GM23338 (cell line): ENCODE results near the gene GTPBP1. TPM values are rescaled to one million over a fixed set of nuclear protein-coding genes. Genes with fewer than 3 reads are reported as not detected.

Experiments
- ATAC-seq: fragments of 200-7000 bp; cut with Tn5 transposase; 3 replicates; pipeline ENCODE4 v1.9.1; 2020
- DNase-seq: peaks from one replicate; pipeline ENCODE4 v3.0.0-alpha.2; 2015; ENCODE audit warnings: low spot score
- H2AFZ ChIP-seq: fragments of 200-600 bp; sonication (generic); 2 replicates; pipeline ENCODE4 v1.8.0; 2016; ENCODE audit warnings: antibody characterized with exemption, mild to moderate bottlenecking, moderate library complexity
- H3F3A ChIP-seq: fragments of 200-600 bp; sonication (generic); replicated peaks from 2 replicates; pipeline ENCODE4 v1.8.0; 2017; ENCODE audit warnings: antibody characterized with exemption, mixed run types, low read depth
- H3K27ac ChIP-seq: fragments of 200-600 bp; sonication (generic); 2 replicates; pipeline ENCODE4 v1.6.1; 2016; ENCODE audit warnings: low read depth
- H3K27me3 ChIP-seq: fragments of 200-600 bp; sonication (generic); 2 replicates; pipeline ENCODE4 v1.8.0; 2016; ENCODE audit warnings: mild to moderate bottlenecking, mixed run types, moderate library complexity; ENCODE audit not compliant: insufficient read depth
- H3K36me3 ChIP-seq: fragments of 200-600 bp; sonication (generic); 2 replicates; pipeline ENCODE4 v1.8.0; 2016; ENCODE audit warnings: mild to moderate bottlenecking; ENCODE audit not compliant: insufficient read depth
- H3K4me1 ChIP-seq: fragments of 200-600 bp; sonication (generic); 2 replicates; pipeline ENCODE4 v1.8.0; 2016; ENCODE audit warnings: mild to moderate bottlenecking, moderate library complexity; ENCODE audit not compliant: insufficient read depth
- H3K4me2 ChIP-seq: fragments of 200-600 bp; sonication (generic); 2 replicates; pipeline ENCODE4 v1.7.1; 2017; ENCODE audit warnings: mixed run types
- H3K4me3 ChIP-seq: fragments of 200-600 bp; sonication (generic); 2 replicates; pipeline ENCODE4 v1.6.1; 2016; ENCODE audit warnings: mixed run types
- H3K79me2 ChIP-seq: fragments of 200-600 bp; sonication (generic); replicated peaks from 2 replicates; pipeline ENCODE4 v1.8.0; 2017; ENCODE audit warnings: mild to moderate bottlenecking; ENCODE audit not compliant: insufficient read depth
- H3K9me2 ChIP-seq: fragments of 200-600 bp; sonication (generic); 2 replicates; pipeline ENCODE4 v1.8.0; 2017; ENCODE audit not compliant: insufficient read depth
- H4K20me1 ChIP-seq: fragments of 200-600 bp; sonication (generic); replicated peaks from 2 replicates; pipeline ENCODE4 v1.8.0; 2017; ENCODE audit warnings: mild to moderate bottlenecking; ENCODE audit not compliant: insufficient read depth
- H3K27ac Mint-ChIP-seq: 2 replicates; pipeline ENCODE4 v1.8.0; 2020; ENCODE audit warnings: inconsistent platforms, mild to moderate bottlenecking, moderate library complexity, mixed read lengths
- H3K27me3 Mint-ChIP-seq: 3 replicates; pipeline ENCODE4 v1.8.0; 2022; ENCODE audit warnings: low read depth, mild to moderate bottlenecking, moderate library complexity, mixed read lengths, inconsistent platforms; ENCODE audit not compliant: insufficient read depth, poor library complexity
- H3K36me3 Mint-ChIP-seq: 3 replicates; pipeline ENCODE4 v1.8.0; 2021; ENCODE audit warnings: low read depth, mild to moderate bottlenecking, inconsistent platforms, moderate library complexity, mixed read lengths
- H3K4me1 Mint-ChIP-seq: 3 replicates; pipeline ENCODE4 v1.8.0; 2020; ENCODE audit warnings: mild to moderate bottlenecking, inconsistent platforms, mixed read lengths
- H3K4me3 Mint-ChIP-seq: 3 replicates; pipeline ENCODE4 v1.8.0; 2021; ENCODE audit warnings: moderate library complexity, mild to moderate bottlenecking, inconsistent platforms, mixed read lengths
- H3K9me3 Mint-ChIP-seq: 3 replicates; pipeline ENCODE4 v1.8.0; 2020; ENCODE audit warnings: moderate library complexity, mild to moderate bottlenecking, inconsistent platforms, mixed read lengths
- CREB1 ChIP-seq: fragments of 250-450 bp; sonication (Bioruptor Pico); IDR thresholded peaks from 2 replicates; pipeline ENCODE4 v1.5.0; 2020; ENCODE audit warnings: low read depth, mild to moderate bottlenecking, moderate library complexity
- EZH2 ChIP-seq: fragments of 200-600 bp; sonication (generic); IDR thresholded peaks from one replicate; pipeline ENCODE4 v1.8.0; 2017; ENCODE audit warnings: antibody characterized with exemption, mild to moderate bottlenecking, low read depth; ENCODE audit not compliant: unreplicated experiment
- EZH2phosphoT487 ChIP-seq: fragments of 200-600 bp; sonication (generic); IDR thresholded peaks from one replicate; pipeline ENCODE4 v1.8.1; 2018; ENCODE audit warnings: antibody characterized with exemption; ENCODE audit not compliant: unreplicated experiment
- NANOG ChIP-seq: IDR thresholded peaks from 2 replicates; pipeline ENCODE4 v1.6.1; 2016; ENCODE audit warnings: antibody characterized with exemption, borderline replicate concordance
- POLR2AphosphoS5 ChIP-seq: IDR thresholded peaks from 2 replicates; pipeline ENCODE4 v1.6.1; 2016; ENCODE audit warnings: antibody characterized with exemption, low read depth
- STAT1 ChIP-seq: IDR thresholded peaks from one replicate; pipeline ENCODE4 v1.6.1; 2016; ENCODE audit warnings: antibody characterized with exemption; ENCODE audit not compliant: unreplicated experiment
- ZNF331 ChIP-seq: fragments of 250-450 bp; sonication (Bioruptor Pico); IDR thresholded peaks from 2 replicates; pipeline ENCODE4 v1.5.0; 2020; ENCODE audit warnings: low read depth, mild to moderate bottlenecking, moderate library complexity
- polyA plus RNA-seq: library from polyadenylated mRNA; unstranded; fragments of >200 nt; fragmentation: Nextera tagmentation; extraction: Ambion mirVana; gene quantifications from 2 replicates; pipeline ENCODE4 v1.2.1, GENCODE V29; 2016
- total RNA-seq: library from RNA; depleted of rRNA; stranded (reverse); fragments of >200 nt; shearing (Covaris generic); gene quantifications from 2 replicates; pipeline ENCODE4 v1.2.3, GENCODE V29; 2014
- TF ChIP-seq, protein P1 (sequence below): IDR thresholded peaks from 2 replicates; pipeline ENCODE4 v1.6.1; 2016; ENCODE audit warnings: antibody characterized with exemption
- TF ChIP-seq, protein P2 (sequence below), 2 experiments: fragments of 200-600 bp in 1 of 2; sonication (generic) in 1 of 2; conservative IDR thresholded peaks; 2 replicates each; pipeline versions ENCODE4 v1.5.1 to v1.6.1; 2016 to 2017; ENCODE audit warnings: antibody characterized with exemption in 2 of 2, low read depth in 2 of 2, mild to moderate bottlenecking in 2 of 2, moderate library complexity in 1 of 2
- TF ChIP-seq, protein P3 (sequence below): fragments of 250-450 bp; sonication (Bioruptor Pico); IDR thresholded peaks from 2 replicates; pipeline ENCODE4 v1.5.0; 2020; ENCODE audit warnings: mild to moderate bottlenecking, moderate library complexity

Gene GTPBP1
- total and polyA plus RNA-seq, 2 experiments from 2014 or later: 27.2 to 88.4 TPM

DNA sequence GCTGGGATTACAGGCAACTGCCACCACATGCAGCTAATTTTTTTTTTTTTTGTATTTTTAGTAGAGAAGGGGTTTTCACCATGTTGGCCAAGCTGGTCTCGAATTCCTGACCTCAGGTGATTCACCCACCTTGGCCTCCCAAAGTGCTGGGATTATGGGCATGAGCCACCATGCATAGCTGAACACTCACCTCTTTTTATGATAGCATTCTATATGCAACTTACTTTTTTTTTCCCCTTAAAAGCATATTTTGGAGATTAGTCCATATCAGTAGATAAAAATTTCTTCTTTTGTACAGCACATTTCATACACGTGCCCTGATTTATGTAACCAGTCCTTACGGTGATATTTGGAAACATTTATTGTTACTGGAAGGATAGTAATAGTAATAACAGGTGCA lies 14.6 kb downstream of the GTPBP1 start (continued):
- no peak for TF ChIP-seq POLR2AphosphoS5
- TF ChIP-seq NANOG: no peak
- no peak for TF ChIP-seq STAT1
- TF ChIP-seq EZH2: no peak

DNA sequence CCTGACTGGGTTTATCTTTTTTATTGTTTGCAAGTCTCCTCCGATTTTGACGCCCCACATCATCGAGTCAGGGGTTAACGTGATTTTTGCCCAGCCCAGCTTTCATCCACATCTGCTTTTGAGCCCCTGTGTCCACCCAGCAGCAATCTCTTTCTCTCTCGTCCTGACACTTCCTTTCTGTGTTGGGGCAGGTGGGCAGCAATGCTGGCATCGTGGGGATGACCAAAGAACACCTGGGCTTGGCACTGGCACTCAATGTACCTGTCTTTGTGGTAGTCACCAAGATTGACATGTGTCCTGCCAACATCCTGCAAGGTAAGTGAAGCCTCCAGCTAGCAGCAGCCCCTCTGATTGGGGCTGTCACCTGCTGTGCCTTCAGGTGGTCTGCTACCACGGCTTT lies 15.8 kb downstream of the GTPBP1 start:
- no peak for DNase-seq
- H3K79me2 ChIP-seq: no peaks in the 10 kb centered on the region; the same call in none of the 2 replicates
- H4K20me1 ChIP-seq: peaks cover 17% of the 10 kb centered on the region; the same call in 1 of the 2 replicates
- H3K9me2 ChIP-seq: no peaks in the 10 kb centered on the region
- Mint-ChIP-seq H3K27ac (no peak overlapping the region), H3K27me3 (peaks cover 8% of the 10 kb centered on the region), H3K4me1 (peaks cover 4% of the 10 kb centered on the region; the same call in 1 of the 3 replicates), H3K36me3 (peaks cover 77% of the 10 kb centered on the region), H3K9me3 (no peaks in the 10 kb centered on the region), H3K4me3 (no peak overlapping the region)
- H3K36me3 ChIP-seq: peaks cover 49% of the 10 kb centered on the region
- no peak overlapping the region for H2AFZ ChIP-seq
- H3K4me1 ChIP-seq: no peaks in the 10 kb centered on the region
- no peak overlapping the region for H3K27ac ChIP-seq
- H3K4me2 ChIP-seq: no peak overlapping the region
- no peaks in the 10 kb centered on the region for H3K27me3 ChIP-seq
- TF ChIP-seq, protein P1, sequence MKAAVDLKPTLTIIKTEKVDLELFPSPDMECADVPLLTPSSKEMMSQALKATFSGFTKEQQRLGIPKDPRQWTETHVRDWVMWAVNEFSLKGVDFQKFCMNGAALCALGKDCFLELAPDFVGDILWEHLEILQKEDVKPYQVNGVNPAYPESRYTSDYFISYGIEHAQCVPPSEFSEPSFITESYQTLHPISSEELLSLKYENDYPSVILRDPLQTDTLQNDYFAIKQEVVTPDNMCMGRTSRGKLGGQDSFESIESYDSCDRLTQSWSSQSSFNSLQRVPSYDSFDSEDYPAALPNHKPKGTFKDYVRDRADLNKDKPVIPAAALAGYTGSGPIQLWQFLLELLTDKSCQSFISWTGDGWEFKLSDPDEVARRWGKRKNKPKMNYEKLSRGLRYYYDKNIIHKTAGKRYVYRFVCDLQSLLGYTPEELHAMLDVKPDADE: no peak
- TF ChIP-seq, protein P2, sequence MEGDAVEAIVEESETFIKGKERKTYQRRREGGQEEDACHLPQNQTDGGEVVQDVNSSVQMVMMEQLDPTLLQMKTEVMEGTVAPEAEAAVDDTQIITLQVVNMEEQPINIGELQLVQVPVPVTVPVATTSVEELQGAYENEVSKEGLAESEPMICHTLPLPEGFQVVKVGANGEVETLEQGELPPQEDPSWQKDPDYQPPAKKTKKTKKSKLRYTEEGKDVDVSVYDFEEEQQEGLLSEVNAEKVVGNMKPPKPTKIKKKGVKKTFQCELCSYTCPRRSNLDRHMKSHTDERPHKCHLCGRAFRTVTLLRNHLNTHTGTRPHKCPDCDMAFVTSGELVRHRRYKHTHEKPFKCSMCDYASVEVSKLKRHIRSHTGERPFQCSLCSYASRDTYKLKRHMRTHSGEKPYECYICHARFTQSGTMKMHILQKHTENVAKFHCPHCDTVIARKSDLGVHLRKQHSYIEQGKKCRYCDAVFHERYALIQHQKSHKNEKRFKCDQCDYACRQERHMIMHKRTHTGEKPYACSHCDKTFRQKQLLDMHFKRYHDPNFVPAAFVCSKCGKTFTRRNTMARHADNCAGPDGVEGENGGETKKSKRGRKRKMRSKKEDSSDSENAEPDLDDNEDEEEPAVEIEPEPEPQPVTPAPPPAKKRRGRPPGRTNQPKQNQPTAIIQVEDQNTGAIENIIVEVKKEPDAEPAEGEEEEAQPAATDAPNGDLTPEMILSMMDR (conservative IDR thresholded peaks at IDR 0.05; ENCODE audit: low read depth in 2 of 2): no peak
- TF ChIP-seq CREB1 (no peak), EZH2phosphoT487 (no peak), STAT1 (no peak), ZNF331 (CRISPR knock-in tag) (no peak), NANOG (no peak), POLR2AphosphoS5 (no peak)
- TF ChIP-seq, protein P3, sequence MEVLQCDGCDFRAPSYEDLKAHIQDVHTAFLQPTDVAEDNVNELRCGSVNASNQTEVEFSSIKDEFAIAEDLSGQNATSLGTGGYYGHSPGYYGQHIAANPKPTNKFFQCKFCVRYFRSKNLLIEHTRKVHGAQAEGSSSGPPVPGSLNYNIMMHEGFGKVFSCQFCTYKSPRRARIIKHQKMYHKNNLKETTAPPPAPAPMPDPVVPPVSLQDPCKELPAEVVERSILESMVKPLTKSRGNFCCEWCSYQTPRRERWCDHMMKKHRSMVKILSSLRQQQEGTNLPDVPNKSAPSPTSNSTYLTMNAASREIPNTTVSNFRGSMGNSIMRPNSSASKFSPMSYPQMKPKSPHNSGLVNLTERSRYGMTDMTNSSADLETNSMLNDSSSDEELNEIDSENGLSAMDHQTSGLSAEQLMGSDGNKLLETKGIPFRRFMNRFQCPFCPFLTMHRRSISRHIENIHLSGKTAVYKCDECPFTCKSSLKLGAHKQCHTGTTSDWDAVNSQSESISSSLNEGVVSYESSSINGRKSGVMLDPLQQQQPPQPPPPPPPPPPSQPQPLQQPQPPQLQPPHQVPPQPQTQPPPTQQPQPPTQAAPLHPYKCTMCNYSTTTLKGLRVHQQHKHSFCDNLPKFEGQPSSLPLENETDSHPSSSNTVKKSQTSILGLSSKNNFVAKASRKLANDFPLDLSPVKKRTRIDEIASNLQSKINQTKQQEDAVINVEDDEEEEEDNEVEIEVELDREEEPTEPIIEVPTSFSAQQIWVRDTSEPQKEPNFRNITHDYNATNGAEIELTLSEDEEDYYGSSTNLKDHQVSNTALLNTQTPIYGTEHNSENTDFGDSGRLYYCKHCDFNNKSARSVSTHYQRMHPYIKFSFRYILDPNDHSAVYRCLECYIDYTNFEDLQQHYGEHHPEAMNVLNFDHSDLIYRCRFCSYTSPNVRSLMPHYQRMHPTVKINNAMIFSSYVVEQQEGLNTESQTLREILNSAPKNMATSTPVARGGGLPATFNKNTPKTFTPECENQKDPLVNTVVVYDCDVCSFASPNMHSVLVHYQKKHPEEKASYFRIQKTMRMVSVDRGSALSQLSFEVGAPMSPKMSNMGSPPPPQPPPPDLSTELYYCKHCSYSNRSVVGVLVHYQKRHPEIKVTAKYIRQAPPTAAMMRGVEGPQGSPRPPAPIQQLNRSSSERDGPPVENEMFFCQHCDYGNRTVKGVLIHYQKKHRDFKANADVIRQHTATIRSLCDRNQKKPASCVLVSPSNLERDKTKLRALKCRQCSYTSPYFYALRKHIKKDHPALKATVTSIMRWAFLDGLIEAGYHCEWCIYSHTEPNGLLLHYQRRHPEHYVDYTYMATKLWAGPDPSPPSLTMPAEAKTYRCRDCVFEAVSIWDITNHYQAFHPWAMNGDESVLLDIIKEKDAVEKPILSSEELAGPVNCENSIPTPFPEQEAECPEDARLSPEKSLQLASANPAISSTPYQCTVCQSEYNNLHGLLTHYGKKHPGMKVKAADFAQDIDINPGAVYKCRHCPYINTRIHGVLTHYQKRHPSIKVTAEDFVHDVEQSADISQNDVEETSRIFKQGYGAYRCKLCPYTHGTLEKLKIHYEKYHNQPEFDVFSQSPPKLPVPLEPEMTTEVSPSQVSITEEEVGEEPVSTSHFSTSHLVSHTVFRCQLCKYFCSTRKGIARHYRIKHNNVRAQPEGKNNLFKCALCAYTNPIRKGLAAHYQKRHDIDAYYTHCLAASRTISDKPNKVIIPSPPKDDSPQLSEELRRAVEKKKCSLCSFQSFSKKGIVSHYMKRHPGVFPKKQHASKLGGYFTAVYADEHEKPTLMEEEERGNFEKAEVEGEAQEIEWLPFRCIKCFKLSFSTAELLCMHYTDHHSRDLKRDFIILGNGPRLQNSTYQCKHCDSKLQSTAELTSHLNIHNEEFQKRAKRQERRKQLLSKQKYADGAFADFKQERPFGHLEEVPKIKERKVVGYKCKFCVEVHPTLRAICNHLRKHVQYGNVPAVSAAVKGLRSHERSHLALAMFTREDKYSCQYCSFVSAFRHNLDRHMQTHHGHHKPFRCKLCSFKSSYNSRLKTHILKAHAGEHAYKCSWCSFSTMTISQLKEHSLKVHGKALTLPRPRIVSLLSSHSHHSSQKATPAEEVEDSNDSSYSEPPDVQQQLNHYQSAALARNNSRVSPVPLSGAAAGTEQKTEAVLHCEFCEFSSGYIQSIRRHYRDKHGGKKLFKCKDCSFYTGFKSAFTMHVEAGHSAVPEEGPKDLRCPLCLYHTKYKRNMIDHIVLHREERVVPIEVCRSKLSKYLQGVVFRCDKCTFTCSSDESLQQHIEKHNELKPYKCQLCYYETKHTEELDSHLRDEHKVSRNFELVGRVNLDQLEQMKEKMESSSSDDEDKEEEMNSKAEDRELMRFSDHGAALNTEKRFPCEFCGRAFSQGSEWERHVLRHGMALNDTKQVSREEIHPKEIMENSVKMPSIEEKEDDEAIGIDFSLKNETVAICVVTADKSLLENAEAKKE: no peak
- no peak overlapping the region for H3K4me3 ChIP-seq
- H3F3A ChIP-seq: no peaks in the 10 kb centered on the region
- no peak for ATAC-seq
